Esophagus muscularis mucosa (tissue), 4 donors: ENCODE measurements around the gene R3HDM4. TPM values are rescaled to one million over a fixed set of nuclear protein-coding genes. Genes with fewer than 3 reads are reported as not detected.
"Not testable (repeated sequence)": the region's sequence is repeated elsewhere in the genome, so short reads cannot be mapped to it uniquely, and the experiment has no call there.

ENCODE experiments used
- DNase-seq: peaks from one replicate; pipeline ENCODE4 v3.0.0-alpha.2; 2017; ENCODE audit errors: extremely low spot score
- H3K27ac ChIP-seq, 4 donors: fragments of 200-600 bp; sonication (generic); replicated peaks in 1 of 4; 1 replicate in 3 of 4; 2 replicates in 1 of 4; pipeline ENCODE4 v1.5.1; 2016 to 2019; ENCODE audit warnings: mild to moderate bottlenecking in 1 of 4
- H3K27me3 ChIP-seq, 4 donors: fragments of 200-600 bp; sonication (generic); one replicate each; pipeline versions ENCODE4 v1.5.1 to v1.6.0; 2016 to 2019
- H3K36me3 ChIP-seq, 4 donors: fragments of 200-600 bp; sonication (generic); one replicate each; pipeline ENCODE4 v1.5.1; 2016 to 2019
- H3K4me1 ChIP-seq, 4 donors: fragments of 200-600 bp; sonication (generic); one replicate each; pipeline ENCODE4 v1.5.1; 2016 to 2019
- H3K4me3 ChIP-seq, 4 donors: fragments of 200-600 bp; sonication (generic); 1 replicate in 2 of 4; 2 replicates in 2 of 4; pipeline ENCODE4 v1.5.1; 2016 to 2019; ENCODE audit warnings: mild to moderate bottlenecking in 4 of 4, moderate library complexity in 1 of 4
- H3K9me3 ChIP-seq, 4 donors: fragments of 200-600 bp; sonication (generic); 1 replicate in 3 of 4; 2 replicates in 1 of 4; pipeline ENCODE4 v1.5.1; 2016 to 2019
- EP300 ChIP-seq: sonication (generic); formaldehyde crosslinking; IDR thresholded peaks from one replicate; pipeline ENCODE4 v1.6.1; 2017; ENCODE audit warnings: antibody characterized with exemption
- POLR2A ChIP-seq: fragments of 450-650 bp; IDR thresholded peaks from one replicate; pipeline ENCODE4 v1.6.1; 2017; ENCODE audit warnings: antibody characterized with exemption, moderate library complexity, mild to moderate bottlenecking, low read depth
- POLR2AphosphoS5 ChIP-seq, 2 donors: sonication (generic); formaldehyde crosslinking; IDR thresholded peaks; one replicate each; pipeline ENCODE4 v1.6.1; 2017; ENCODE audit warnings: antibody characterized with exemption in 2 of 2
- WGBS: methylation state at CpG from one replicate; pipeline ENCODE4 v1.1.5; 2018; 5-methylcytosine and 5-hydroxymethylcytosine counted together
- intact Hi-C: fragments of 100-400 bp; cut with DNase I; formaldehyde crosslinking; loops from one replicate; pipeline ENCODE4 v1.15.1; 2023
- small RNA-seq, 3 donors: library from RNA; depleted of rRNA; stranded (forward); fragments of <200 nt; gene quantifications; one replicate each; pipeline ENCODE3, GENCODE V24; 2016
- total RNA-seq, 4 donors: library from RNA; depleted of rRNA; stranded (reverse); fragments of >200 nt; gene quantifications; one replicate each; pipeline versions ENCODE4 v1.1.0 to v1.2.1, GENCODE V29; 2016
- TF ChIP-seq, protein P1 (sequence below), 3 experiments: fragments of 200-600 bp in 2 of 3; fragments of 450-650 bp in 1 of 3; sonication (generic) in 2 of 3; IDR thresholded peaks; one replicate each; pipeline ENCODE4 v1.5.1; 2017 to 2019; ENCODE audit warnings: antibody characterized with exemption in 3 of 3, mild to moderate bottlenecking in 2 of 3, moderate library complexity in 1 of 3

The R3HDM4 gene
- total RNA-seq, 4 donors from 2014 or later: 32.0 to 52.5 (median 40.0) TPM

DNA sequence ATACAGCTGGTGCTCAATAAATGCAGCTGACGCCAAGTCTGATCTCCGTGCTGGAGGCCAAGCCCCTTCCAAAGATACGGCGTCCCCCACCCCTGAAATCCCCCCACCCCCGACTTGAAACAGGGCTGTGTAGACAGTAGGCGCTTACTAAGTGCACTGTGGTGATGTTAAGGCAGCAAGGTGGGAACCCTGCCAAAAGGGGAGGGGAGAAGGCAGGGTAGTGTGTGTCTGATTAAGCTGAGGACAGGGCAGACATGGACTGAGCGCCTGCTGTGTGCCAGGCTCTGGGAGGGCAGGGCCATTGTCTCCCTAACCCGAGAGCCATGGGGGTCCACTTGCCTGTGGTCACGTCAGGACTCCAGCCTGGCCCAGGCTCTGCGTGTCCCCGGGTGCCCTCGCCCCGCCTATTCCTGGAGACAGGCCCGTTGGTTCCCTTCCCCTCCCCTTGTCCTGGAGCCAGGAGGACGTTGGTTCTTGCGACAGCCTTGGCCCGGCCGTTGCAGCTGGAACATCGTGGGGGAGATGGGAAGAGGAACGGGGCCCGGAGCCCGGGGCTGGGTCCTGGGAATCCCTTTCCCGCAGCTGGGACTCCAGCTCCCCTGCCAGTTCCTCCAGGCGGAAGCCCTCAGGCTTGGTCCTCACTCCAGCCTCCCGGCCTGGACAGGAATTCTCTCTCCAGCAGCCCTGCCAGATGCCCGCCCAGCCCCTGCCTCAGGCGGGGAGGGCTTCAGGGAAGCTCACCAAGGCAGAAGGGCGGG, 62.6 kb downstream of the R3HDM4 start:
- Histone ChIP-seq H3K4me3 (peak overlapping the region; percentile 32 to 36 (median 34)), H3K9me3 (no peaks in the 10 kb centered on the region), H3K27ac (peak overlapping the region; percentile 76 to 86 (median 80)), H3K36me3 (no peaks in the 10 kb centered on the region), H3K4me1 (peaks cover 13 to 45% (median 44%) of the 10 kb centered on the region in 4 donors), H3K27me3 (peaks cover 0 to 69% (median 22%) of the 10 kb centered on the region in 4 donors)
- DNase-seq: peak; percentile 98
- TF ChIP-seq EP300 (peak; percentile 85), POLR2AphosphoS5 (IDR thresholded peaks at IDR 0.05) (peak; percentile 86 to 90), POLR2A (no peak)
- intact Hi-C loops: no loop called here
- WGBS: 39% methylated on average over 12 of the region's 28 CpGs

DNA sequence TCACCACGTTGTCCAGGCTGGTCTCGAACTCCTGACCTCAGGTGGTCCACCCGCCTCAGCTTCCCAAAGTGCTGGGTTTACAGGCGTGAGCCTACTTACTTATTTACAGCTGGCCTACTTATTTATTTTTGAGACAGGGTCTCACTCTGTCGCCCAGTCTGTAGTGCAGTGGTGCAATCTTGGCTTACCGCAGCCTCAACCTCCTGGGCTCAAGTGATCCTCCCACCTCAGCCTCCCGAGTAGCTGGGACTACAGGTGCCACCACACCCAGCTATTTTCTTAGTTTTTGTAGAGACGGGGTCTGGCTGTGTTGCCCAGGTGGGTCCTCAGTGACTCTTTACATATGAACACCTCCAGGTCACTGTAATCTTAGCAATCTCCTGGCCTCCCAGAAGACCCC, 63.8 kb downstream of the R3HDM4 start:
- Histone ChIP-seq H3K27ac (peak overlapping the region in 2 of 4 donors; percentile 26 to 65), H3K4me1 (peaks cover 13 to 49% (median 44%) of the 10 kb centered on the region in 4 donors), H3K27me3 (peaks cover 0 to 72% (median 27%) of the 10 kb centered on the region in 4 donors)
- H3K9me3 ChIP-seq, intact Hi-C loops, H3K4me3 ChIP-seq, DNase-seq, H3K36me3 ChIP-seq: not testable (repeated sequence)
- WGBS: 74% methylated on average over 6 of the region's 8 CpGs

DNA sequence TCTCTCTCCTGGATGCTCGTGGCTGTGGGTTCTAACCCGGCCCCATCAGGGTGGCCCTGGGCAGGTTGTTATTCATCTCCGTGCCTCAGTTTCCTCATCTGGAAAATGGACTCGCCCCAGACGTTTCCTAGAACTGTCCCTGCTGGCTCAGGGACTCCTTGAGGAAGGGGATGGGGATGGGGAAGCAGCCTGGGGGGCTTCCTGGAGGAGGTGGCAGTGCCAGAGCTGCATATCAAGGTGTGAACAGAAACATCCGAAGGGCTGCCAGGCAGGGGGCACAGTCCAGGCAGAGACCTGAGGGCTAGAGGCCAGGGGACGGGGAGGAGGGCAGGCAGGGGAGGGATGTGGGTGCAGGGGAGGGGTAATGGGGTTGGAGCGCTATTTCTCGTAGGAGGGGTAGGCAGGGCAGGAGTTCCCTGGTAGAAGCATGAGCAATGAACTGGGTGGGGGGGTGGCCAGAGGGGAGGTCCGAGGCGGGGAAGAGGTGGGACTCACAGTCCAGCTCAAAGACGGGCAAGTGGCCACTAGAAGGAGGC, 64.6 kb downstream of the R3HDM4 start:
- Histone ChIP-seq H3K27me3 (peaks cover 0 to 74% (median 33%) of the 10 kb centered on the region in 4 donors), H3K36me3 (no peaks in the 10 kb centered on the region), H3K4me1 (peaks cover 17 to 56% (median 51%) of the 10 kb centered on the region in 4 donors), H3K27ac (peak overlapping the region; percentile 27 to 65 (median 40)), H3K9me3 (no peaks in the 10 kb centered on the region), H3K4me3 (no peak overlapping the region)
- intact Hi-C loops: no loop called here
- TF ChIP-seq, protein P1, sequence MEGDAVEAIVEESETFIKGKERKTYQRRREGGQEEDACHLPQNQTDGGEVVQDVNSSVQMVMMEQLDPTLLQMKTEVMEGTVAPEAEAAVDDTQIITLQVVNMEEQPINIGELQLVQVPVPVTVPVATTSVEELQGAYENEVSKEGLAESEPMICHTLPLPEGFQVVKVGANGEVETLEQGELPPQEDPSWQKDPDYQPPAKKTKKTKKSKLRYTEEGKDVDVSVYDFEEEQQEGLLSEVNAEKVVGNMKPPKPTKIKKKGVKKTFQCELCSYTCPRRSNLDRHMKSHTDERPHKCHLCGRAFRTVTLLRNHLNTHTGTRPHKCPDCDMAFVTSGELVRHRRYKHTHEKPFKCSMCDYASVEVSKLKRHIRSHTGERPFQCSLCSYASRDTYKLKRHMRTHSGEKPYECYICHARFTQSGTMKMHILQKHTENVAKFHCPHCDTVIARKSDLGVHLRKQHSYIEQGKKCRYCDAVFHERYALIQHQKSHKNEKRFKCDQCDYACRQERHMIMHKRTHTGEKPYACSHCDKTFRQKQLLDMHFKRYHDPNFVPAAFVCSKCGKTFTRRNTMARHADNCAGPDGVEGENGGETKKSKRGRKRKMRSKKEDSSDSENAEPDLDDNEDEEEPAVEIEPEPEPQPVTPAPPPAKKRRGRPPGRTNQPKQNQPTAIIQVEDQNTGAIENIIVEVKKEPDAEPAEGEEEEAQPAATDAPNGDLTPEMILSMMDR (IDR thresholded peaks at IDR 0.05): no peak
- TF ChIP-seq EP300: no peak
- TF ChIP-seq POLR2AphosphoS5 (IDR thresholded peaks at IDR 0.05): no peak
- TF ChIP-seq POLR2A: no peak
- no peak for DNase-seq
- 48% methylated on average over 11 of the region's 12 CpGs for WGBS

Small RNA genes within 50 kb of the gene (small RNA-seq; reads per million reads assigned to genes)
- gene RNU6-9: 0 reads per million in 3 donors

Other genes starting within 250 kb of the R3HDM4 start
- gene FSTL3, start 236.8 kb downstream of the R3HDM4 start, total RNA-seq: 100 to 1,000 TPM; 115 to 226 (median 217) TPM
- under 1 TPM in 1 of 4 donors, not detected in 3; 0.34 TPM for gene PRSS57, start 217.8 kb downstream of the R3HDM4 start, total RNA-seq
- gene PALM, start 204.3 kb downstream of the R3HDM4 start, total RNA-seq: 100 to 1,000 TPM in 1 of 4 donors, 10 to 100 TPM in 3; 42.8 to 119 (median 70.8) TPM
- 1 to 10 TPM in 1 of 4 donors, not detected in 3; 2.0 TPM for gene MISP, start 162.1 kb downstream of the R3HDM4 start, total RNA-seq
- gene PTBP1, start 115.8 kb downstream of the R3HDM4 start, total RNA-seq: 100 to 1,000 TPM in 1 of 4 donors, 10 to 100 TPM in 3; 76.8 to 110 (median 95.3) TPM
- gene PLPPR3, start 91.3 kb downstream of the R3HDM4 start, total RNA-seq: not detected
- gene AZU1, start 85.4 kb downstream of the R3HDM4 start, total RNA-seq: 1 to 10 TPM in 1 of 4 donors, under 1 TPM in 1, not detected in 2; 0.40 to 1.3 TPM
- gene PRTN3, start 72.2 kb downstream of the R3HDM4 start, total RNA-seq: 1 to 10 TPM in 1 of 4 donors, not detected in 3; 1.2 TPM
- gene ELANE, start 60.9 kb downstream of the R3HDM4 start, total RNA-seq: 1 to 10 TPM in 3 of 4 donors, under 1 TPM in 1; 0.45 to 3.3 (median 1.6) TPM
- 1,000 to 10,000 TPM in 1 of 4 donors, 100 to 1,000 TPM in 3; 298 to 1,068 (median 643) TPM for gene CFD, start 53.6 kb downstream of the R3HDM4 start, total RNA-seq
- gene MED16, start 20.0 kb downstream of the R3HDM4 start, total RNA-seq: 10 to 100 TPM; 26.3 to 50.9 (median 37.2) TPM
- not detected for gene RNU6-9, start 19.7 kb downstream of the R3HDM4 start, total RNA-seq
- gene KISS1R, start 4.1 kb upstream of the R3HDM4 start, total RNA-seq: not detected
- gene ARID3A, start 12.8 kb upstream of the R3HDM4 start, total RNA-seq: 1 to 10 TPM; 2.9 to 8.4 (median 5.0) TPM
- gene WDR18, start 71.1 kb upstream of the R3HDM4 start, total RNA-seq: 10 to 100 TPM in 3 of 4 donors, 1 to 10 TPM in 1; 9.9 to 30.3 (median 28.4) TPM
- gene GRIN3B, start 87.2 kb upstream of the R3HDM4 start, total RNA-seq: under 1 TPM in 2 of 4 donors, not detected in 2; 0.13 to 0.17 TPM
- 100 to 1,000 TPM; 129 to 187 (median 160) TPM for gene TMEM259, start 107.9 kb upstream of the R3HDM4 start, total RNA-seq
- not detected for gene RNU6-2, start 108.3 kb upstream of the R3HDM4 start, total RNA-seq
- 10 to 100 TPM; 47.3 to 98.1 (median 81.3) TPM for gene CNN2, start 113.4 kb upstream of the R3HDM4 start, total RNA-seq
- gene ABCA7, start 126.9 kb upstream of the R3HDM4 start, total RNA-seq: 1 to 10 TPM; 3.9 to 9.5 (median 6.9) TPM
- gene ARHGAP45, start 153.9 kb upstream of the R3HDM4 start, total RNA-seq: 10 to 100 TPM; 17.8 to 28.3 (median 21.2) TPM
- 100 to 1,000 TPM in 3 of 4 donors, 10 to 100 TPM in 1; 96.8 to 198 (median 135) TPM for gene POLR2E, start 182.2 kb upstream of the R3HDM4 start, total RNA-seq
- gene GPX4, start 190.8 kb upstream of the R3HDM4 start, total RNA-seq: 100 to 1,000 TPM; 338 to 386 (median 375) TPM